NK-92 (cell line): ENCODE measurements around the gene TTYH2.
"Not testable (repeated sequence)": the region's sequence is repeated elsewhere in the genome, so short reads cannot be mapped to it uniquely, and the experiment has no call there.

Source experiments
- DNase-seq: peaks from one replicate; lab custom pipeline; 2025; ENCODE audit not compliant: unreplicated experiment; lab: John Stamatoyannopoulos, UW

Gene TTYH2

DNA sequence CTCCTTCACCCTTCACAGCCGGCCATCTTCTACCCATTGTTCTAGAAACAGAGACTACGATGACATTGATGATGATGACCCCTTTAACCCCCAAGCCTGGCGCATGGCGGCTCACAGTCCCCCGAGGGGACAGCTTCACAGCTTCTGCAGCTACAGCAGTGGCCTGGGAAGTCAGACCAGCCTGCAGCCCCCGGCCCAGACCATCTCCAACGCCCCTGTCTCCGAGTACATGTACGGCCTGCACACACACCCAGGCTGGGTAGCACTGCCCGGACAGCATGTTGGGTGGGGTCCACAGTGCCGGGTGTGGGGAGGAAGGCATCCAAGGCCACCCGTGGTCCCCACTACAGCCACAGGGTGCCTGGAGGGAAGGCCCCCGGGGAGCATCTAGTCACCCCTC, 39.7 kb downstream of the TTYH2 start:
- no peak for DNase-seq

DNA sequence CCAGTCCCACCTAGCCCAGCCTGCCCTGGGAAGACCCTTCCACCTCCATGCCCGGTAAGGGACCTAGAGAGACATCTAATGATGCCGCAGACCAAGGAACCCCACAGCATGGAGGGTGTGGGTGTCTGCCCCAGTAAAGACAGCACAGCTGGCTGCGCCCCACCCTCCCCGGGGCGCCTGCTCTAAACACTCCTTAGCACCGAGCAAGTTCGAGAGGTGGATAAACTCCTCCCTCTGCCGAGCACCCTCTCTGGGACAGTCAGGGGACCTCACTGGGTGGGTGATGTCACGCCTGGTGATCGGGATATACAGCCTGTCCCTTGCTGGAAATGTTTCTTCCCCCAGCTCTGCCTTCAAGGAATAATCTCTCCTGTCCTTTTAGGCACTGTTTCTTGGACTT, 43.9 kb downstream of the TTYH2 start:
- no peak for DNase-seq

DNA sequence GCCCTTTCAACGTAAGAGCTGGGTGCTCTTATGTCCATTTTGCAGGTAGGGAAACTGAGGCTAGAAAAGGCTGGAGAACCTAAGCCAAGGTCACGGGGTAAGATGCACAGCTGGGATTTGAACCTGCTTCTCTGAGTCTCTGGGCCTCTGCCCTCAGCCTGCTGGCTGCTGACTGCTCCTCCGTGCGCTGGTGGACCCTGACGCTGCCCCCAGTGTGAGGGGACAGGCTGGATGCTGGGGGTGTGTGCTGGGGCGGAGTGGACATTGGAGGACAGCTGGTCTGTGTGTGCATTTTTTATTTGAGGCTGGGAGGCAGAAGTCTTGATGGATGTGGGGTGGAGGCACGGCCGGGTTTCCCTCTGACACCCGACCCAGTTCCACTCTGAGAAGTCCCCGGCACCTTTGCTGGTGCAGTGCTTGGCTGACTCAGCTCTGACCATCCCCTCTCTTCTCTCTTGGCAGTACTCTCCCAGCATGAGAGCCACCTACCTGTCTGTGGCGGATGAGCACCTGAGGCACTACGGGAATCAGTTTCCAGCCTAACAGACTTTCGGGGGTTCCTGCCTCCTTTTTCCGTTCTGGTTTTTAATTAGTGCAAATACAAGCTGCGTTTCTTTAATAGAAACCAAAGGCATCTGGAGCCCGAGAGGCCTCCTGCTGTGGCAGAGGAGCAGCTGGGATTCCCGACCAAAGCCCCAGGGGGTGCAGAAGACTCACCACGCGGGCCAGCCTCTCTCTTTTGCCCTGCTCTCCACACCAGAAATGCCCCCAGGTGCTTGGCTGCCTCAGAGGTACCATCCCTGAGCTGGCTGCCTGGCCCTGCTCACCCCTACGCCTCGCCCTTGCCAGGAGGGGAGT, 46.5 kb downstream of the TTYH2 start:
- no peak for DNase-seq

DNA sequence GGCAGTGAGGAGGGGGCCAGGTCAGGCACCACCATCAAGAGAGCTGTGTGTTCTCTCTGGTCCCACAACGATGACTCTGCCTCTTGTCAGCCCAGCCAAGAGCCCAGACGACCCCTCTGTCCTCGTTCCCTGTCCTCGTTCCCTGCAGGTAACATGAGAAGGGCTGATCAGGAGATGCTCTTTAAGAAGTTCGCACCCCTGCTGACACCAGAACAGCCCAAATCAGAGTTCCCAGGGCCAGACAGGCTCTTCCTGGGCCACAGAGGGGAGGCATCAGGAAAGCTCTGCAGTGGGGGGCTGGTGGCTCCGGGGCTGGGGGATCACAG, 47.1 kb downstream of the TTYH2 start:
- DNase-seq, result no peak

DNA sequence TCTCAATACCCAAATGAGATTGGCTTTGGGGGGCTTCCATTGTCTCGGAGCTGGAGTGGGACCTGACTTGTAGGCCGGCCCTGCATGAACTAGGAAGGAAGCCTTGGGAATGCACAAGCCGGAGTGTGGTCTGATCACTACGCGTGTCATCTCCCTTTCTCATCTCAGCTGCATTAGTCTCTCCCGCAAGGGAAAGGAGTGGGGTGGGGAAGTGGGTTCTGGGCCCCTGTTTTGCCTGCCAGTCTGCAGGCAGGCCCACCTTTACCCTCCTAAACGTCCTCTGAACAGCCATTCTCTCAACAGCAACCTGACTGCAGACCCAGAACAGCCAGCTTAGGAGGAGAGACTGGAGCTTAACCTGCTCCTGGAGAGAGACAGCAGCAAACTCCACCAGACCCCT, 49.2 kb downstream of the TTYH2 start:
- no peak for DNase-seq

DNA sequence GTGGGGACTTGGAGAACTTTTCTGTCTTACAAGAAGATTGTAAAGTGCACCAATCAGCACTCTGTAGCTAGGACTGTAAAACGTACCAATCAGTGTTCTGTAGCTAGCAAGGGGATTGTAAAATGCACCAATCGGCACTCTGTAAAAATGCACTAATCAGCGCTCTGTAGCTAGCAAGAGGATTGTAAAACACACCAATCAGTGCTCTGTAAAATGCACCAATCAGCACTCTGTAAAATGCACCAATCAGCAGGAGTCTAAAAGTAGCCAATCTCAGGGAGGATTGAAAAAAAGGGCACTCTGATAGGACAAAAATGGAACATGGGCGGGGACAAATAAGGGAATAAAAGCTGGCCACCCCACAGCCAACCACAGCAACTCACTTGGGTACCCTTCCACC, 53.7 kb downstream of the TTYH2 start:
- not testable (repeated sequence) for DNase-seq

DNA sequence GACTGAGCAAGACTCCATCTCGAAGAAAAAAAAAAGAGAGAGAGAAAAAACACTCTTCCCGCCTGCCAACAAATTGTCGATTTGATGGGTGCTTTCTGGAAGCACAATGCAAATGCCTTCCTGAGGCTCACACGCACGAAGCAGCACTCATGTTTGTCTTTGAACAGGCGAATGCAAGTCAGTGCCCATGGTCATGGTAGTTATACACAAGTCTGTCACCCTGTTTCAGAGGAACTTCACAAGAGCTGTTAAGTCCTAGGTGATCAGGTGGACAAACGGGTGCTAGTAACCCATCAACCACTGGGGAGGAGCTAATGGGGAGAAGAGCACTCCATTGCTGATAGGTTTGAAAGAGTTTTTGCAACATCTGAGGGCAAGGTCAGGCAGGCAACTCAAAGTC, 54.2 kb downstream of the TTYH2 start:
- no peak for DNase-seq

DNA sequence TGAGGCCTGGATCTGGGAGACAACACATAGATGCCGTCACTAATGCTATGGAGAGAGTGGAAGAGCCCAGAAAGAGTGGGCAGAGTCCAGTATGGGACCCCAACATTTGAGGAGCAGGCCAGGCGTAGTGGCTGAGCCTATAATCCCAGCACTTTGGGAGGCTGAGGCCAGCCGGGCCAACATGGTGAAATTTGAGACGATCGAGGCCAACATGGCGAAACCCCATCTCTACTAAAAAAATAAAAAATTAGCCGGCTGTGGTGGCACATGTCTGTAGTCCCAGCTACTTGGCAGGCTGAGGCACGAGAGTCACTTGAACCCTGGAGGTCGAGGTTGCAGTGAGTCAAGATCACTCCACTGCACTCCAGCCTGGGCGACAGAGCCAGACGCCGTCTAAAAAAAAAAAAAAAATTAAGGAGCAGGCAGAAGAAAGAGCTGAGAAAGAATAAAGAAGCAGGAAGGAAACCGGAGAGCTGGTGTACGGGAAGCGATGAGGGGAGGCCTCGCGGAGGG, 54.7 kb downstream of the TTYH2 start:
- DNase-seq, result no peak

DNA sequence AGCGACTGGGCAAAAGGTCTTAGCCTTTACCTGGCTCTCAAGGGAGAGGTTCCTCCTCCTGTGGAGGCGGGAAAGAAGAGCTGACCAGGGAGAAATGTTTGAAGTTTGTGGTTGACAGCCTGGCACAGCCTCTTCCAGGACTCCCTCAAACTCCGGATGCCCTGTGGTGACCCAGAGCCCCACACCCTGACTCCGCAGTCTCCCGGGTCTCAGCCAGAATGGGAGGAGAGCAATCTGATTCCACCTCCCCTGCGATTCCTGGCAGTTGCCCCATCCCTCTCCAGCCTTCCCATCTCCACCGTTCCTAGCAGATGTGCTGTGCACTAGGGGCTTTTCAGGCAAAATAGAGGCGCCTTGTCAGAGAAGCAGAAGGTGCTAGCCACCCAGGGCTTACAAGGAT, 55.2 kb downstream of the TTYH2 start:
- DNase-seq, result no peak

DNA sequence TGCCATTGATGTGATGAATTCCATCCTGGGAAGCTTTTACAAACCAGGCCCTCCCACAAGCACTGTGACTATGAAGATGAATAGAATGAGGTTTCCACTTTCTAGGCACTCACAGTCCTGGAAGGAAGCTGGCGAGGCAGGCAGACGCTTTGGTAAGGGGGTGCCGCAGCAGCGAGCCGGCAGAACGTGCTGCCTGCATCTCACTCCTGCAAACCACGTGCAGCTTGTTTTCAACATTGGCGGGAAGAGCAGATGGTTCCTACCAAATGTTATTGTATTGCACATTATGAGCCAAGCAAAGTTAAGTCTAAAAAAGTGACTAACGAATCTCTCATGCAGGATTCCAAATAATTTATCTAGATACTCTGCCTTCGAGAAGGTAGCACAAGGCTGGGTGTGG, 57.0 kb downstream of the TTYH2 start:
- DNase-seq, result no peak

DNA sequence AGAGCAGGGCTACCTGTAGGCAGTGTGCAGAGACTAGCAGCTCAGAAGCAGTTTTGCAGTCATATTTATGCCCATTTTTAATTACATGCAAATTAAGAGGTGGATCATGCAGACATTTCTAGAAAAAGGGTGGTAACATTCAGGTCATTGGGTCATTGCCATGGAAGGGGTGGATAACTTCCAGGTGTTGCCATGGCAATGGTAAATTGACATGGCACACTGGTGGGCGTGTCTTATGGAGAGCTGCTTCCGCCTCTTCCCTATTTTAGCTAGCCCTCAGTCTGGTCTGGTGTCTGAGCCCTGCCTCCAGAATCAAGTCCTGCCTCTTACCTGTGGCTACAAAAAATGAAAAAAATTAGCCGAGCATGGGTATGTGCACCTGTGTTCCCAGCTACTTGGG, 57.9 kb downstream of the TTYH2 start:
- DNase-seq, result no peak

DNA sequence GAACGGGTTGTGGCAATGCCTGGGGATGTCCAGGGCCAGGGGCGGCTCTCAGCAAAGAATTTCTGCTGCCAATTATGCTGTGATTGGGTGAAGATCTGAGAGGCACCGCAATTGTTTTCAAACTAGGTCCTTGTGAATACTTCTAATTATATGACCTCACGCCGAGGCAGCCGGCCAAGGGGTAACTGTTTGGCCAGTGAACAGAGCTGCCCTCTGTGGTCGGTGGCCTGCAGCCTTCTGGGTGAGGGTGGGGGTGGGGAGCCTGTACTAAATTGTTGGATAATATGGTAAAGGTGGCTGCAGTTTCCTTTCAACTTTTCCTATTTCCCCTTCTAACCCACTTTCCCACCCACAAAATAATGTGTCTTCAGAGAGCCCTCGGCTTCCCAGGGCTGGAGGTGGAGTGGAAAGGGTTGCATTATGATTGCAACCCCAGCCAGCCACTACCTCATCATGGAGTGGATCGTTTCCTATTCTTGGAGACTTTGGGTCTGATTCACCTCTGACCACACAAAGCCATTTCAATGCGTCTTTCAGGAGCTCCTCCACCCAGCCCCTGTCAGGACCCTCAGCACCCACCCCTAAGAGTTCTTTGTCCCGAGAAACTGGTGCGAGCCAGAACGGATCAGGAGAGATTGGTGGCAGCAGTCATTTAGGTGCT, 58.7 kb downstream of the TTYH2 start:
- no peak for DNase-seq

DNA sequence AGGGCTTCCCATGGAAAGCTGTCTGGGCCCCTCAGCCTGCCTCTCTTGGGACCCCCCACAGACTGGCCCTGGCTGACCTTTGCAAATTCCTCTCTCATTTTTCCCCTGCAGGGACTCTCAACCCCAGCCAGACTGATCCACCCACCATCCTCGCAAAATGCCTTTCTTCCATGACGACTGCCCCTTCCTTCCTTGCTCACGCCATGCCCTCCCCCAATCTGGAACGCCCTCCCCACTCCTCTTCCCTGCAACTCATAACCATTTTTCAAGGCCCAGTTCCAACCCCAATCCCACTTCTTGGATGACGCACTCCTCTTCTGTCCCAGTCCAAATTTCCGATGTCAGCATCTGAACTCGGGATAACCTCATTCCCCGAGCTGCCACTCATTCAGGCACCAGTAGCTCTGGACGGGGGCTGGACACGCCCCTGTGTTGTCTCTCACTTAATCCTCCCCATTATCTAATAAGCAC, 59.4 kb downstream of the TTYH2 start:
- no peak for DNase-seq

DNA sequence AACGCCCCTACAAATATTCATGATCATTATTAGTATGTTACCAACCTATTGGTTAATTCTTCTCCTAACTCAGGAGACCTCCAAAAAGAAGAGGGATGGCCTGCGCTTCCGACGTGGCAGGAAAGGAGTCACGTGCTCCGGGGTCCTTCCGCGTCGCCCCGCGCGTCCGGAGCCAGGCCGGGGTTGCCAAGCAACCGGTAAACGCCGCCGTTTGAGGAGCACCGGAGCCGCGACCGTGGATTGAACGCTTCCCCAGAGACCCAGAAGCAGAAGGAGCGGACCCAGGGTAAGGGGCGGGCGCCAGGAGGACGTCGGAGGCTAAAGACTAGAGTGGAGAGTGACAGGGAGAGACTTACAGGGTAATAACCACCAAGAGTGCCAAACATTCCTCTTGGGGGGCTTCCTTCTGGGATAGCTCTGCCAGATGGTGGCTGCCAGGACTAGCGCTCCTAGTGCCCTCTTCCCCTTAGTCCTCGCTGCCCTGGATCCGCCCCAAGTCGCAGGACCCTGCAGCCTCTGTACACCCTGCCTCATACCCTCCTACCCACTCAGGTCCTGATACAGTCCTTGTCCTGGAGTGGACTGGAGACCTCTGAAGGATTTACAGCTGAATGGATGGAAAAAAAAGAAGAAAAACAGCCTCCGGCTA, 60.8 kb downstream of the TTYH2 start, which contains the start of gene DNAI2:
TSS of gene DNAI2 (plus strand) at position 175 of the 649 bp plus-strand sequence. CDS start 7,584 bp downstream, outside the sequence.
- no peak for DNase-seq

DNA sequence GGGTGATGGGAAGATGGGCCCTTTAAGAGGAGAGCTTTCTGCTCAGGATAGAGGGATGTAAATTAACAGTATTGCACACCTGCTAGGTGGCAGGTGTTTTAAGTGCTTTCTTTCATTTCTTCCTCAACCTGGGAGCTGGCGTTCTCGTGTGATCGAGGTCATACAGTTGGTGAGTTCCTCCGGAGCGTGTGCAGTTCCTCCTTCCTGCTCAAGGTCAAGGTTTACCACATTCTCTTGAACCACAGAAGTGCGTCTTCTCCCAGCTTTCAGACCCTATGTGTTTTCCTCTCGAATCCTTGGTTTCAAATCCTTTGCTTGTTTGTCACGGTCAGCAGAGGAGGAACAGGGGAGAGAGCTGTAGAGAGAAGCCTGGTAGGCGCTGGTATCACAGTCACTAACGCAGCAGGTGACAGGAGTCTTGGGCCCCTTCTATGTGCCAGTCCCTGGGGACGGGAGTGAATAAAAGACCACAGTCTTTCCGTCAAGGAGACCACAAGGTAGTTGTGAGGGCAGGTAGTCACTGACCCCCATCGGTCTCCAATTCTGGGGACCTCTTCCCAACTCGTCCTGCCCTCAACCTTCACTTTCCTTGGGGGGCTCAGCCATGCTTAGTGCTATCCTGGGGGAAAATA, 61.5 kb downstream of the TTYH2 start:
- DNase-seq, result no peak

DNA sequence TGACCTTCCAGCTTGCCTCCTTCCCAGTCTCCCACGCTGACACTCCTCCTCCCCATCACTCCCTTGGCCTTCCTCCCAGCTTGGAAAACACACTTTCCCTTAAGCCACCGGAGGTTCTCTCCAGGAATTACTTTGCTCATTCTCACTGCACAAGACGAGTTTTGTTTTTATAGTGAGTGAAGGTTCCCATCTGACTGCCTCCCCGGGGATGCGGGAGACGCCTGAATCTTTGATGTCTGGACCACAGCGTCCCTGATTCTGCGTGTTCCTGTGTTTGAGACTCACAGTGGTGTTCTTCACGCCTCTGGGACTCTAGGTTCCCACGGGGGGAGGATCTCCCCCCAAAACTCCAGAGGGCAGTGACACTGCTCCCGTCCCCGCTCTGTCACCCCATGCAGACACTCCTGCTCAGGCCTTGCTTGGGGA, 62.7 kb downstream of the TTYH2 start:
- no peak for DNase-seq

DNA sequence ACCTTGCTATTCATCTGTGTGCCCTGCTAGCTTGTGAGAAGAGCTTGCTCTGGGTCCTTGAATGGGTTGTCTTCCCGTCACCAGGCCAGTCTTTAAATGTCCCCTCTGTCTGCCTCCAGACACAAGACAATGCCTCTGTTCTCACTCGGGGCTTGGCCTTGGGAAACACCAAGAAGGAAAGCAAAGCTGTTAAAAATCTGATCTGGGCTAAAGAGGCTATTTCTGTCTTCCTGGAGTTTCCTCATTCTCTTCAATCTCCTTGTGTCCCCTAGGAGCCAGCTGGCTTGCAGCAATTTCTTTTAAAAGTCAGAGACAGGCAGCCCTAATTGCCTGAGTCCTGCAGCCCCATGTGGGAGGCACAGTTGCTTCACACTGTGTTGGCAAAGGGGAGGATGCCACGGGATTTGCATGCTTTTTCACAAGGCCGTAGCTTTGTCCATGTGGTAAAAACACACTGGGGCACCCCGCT, 63.2 kb downstream of the TTYH2 start:
- DNase-seq, result no peak

DNA sequence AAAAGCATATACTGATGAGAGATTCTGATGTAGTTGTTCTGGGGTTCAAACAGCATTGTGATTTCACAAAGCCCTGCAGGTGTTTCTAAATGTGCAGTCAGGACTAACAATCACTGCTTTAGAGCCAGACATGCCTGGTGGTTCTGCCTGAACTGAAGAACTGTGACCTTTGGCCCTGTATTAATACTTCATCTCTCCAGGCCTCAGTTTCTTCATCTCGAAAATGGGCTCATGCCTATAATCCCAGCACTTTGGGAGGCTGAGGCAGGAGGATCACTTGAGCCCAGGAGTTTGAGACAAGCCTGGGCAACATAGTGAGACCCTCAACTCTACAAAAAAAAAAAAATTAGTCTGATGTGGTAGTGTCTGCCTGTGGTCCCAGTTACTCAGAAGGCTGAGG, 64.6 kb downstream of the TTYH2 start:
- no peak for DNase-seq

DNA sequence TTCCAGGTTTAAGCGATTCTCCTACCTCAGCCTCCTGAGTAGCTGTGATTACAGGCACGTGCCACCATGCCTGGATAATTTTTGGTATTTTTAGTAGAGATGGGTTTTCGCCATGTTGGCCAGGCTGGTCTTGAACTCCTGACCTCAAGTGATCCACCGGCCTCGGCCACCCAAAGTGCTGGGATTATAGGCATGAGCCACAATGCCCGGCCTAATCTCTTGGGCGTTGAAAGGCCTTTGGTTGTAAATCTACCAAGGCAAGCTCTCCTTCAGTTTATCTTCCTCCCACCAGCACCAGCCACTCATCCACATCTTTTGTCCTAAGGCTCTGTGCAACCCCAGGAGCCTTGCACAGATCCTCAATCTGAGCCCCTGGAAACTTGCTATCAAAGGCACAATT, 66.2 kb downstream of the TTYH2 start:
- DNase-seq, result not testable (repeated sequence)

DNA sequence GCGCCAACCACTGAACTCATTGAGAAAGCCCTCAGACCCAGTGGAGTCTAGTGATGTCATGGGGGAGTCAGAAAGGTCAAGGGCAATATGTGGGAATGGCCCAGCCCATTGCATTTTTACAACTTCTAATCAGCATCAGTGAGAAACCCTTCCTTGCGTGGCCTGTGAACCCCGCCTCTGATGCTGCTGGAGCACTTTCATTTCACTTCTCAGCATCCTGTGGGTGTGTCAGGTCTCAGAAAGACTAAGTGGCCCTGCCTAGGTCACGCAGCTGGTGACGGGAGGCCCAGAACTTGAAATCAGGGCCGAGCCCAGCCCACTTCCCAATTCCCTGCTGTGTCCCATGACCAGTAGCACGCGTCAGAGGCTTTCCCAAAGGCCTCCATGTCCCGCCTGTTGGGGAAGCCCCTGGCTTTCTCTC, 66.7 kb downstream of the TTYH2 start:
- DNase-seq, result no peak

DNA sequence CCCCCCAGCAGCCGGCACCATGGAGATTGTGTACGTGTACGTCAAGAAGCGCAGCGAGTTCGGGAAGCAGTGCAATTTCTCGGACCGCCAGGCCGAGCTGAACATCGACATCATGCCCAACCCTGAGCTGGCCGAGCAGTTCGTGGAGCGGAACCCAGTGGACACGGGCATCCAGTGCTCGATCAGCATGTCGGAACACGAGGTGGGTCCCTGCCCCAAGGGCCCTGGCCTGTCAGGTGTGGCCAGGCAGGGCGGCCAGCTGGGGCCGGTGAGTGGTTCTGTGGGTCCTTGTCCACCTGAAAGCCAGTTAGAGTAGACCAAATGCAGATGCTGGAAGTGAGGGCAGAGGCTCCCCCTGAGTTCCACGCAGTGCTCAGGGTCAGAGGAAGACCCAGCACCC, 68.4 kb downstream of the TTYH2 start:
- no peak for DNase-seq
